ENCODE results near the gene FABP1.

DNA sequence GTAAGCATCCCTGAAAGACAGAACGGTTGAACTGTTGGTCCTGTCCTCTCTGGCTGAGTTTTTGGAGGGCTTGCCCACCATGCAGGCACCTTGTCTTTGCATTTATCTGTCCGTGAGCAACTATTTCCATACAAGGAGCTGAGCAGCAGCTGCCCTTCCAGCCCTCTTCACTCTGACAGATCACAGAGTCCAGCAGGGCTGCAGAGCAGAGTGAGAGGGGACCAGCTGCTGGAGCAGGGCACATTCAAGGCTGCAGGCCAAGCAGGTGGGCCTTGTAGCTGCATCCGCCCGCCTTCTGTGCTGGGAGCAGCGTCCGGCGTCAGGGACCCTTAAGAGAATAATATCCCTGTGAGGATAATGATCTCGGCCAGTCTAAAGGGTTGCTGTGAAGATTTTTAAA lies 50.8 kb downstream of the FABP1 start:
- TF ChIP-seq GABPA (IDR thresholded peaks at IDR 0.05; ENCODE audit: borderline replicate concordance, insufficient read depth, low read length) (no peak), CEBPB (IDR thresholded peaks at IDR 0.05; ENCODE audit: low read depth, low read length) (no peak), CREB1 (IDR thresholded peaks at IDR 0.05) (no peak), EP300 (IDR thresholded peaks at IDR 0.05; ENCODE audit: borderline replicate concordance in 1 of 2, low read depth in 2 of 2, low read length in 2 of 2) (no peak)
- TF ChIP-seq, protein P1, sequence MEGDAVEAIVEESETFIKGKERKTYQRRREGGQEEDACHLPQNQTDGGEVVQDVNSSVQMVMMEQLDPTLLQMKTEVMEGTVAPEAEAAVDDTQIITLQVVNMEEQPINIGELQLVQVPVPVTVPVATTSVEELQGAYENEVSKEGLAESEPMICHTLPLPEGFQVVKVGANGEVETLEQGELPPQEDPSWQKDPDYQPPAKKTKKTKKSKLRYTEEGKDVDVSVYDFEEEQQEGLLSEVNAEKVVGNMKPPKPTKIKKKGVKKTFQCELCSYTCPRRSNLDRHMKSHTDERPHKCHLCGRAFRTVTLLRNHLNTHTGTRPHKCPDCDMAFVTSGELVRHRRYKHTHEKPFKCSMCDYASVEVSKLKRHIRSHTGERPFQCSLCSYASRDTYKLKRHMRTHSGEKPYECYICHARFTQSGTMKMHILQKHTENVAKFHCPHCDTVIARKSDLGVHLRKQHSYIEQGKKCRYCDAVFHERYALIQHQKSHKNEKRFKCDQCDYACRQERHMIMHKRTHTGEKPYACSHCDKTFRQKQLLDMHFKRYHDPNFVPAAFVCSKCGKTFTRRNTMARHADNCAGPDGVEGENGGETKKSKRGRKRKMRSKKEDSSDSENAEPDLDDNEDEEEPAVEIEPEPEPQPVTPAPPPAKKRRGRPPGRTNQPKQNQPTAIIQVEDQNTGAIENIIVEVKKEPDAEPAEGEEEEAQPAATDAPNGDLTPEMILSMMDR (IDR thresholded peaks at IDR 0.05; ENCODE audit: control extremely low read depth in 1 of 3, insufficient read depth in 1 of 3, low read depth in 1 of 3, low read length in 3 of 3) = no peak
- TF ChIP-seq, protein P2, sequence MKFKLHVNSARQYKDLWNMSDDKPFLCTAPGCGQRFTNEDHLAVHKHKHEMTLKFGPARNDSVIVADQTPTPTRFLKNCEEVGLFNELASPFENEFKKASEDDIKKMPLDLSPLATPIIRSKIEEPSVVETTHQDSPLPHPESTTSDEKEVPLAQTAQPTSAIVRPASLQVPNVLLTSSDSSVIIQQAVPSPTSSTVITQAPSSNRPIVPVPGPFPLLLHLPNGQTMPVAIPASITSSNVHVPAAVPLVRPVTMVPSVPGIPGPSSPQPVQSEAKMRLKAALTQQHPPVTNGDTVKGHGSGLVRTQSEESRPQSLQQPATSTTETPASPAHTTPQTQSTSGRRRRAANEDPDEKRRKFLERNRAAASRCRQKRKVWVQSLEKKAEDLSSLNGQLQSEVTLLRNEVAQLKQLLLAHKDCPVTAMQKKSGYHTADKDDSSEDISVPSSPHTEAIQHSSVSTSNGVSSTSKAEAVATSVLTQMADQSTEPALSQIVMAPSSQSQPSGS (IDR thresholded peaks at IDR 0.05; ENCODE audit: low read length) = no peak

Measured in H1 (cell line).